ENCODE results near the gene MED26.

DNA sequence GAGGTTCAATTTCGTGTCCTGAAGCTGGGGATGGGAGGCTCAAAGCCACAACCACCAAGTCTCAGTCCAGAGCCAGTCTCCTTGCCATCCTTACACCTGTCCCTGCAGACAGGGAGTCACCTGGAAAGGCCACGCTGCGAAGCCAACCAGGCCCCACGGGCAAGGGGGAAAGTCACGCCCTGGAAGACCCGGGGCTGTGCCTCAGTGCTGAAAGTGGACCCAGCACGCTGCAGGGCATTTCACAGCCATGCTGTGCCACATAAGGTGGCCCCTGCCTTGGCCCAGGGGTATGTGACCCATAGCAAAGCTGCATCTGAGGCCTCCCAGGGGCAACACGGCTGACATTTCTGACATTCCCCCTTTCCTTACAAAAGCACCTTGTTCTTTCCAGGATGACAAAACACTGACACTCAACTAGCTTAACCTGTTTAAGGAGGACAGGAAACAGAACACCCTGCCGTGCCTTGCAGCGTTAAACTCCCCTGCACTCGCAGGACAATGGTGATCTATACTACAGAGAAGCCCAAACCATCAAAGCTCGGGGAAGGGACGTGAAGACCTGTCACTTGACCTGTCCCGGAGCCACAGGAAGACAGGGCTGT lies 100.6 kb downstream of the MED26 start:
- TF ChIP-seq POLR2A (IDR thresholded peaks at IDR 0.05; ENCODE audit: low read depth, low read length) (no peak; the same call in 1 of the 2 replicates), BHLHE40 (IDR thresholded peaks at IDR 0.05; ENCODE audit: borderline replicate concordance in 1 of 2, low read depth in 2 of 2, low read length in 1 of 2) (no peak), EP300 (IDR thresholded peaks at IDR 0.05; ENCODE audit: borderline replicate concordance in 1 of 2, control insufficient read depth in 1 of 2, low read depth in 2 of 2, low read length in 2 of 2) (no peak), RAD21 (IDR thresholded peaks at IDR 0.05; ENCODE audit: insufficient read depth, low read depth, low read length) (no peak), SP1 (IDR thresholded peaks at IDR 0.05; ENCODE audit: low read depth, low read length) (no peak), TCF12 (IDR thresholded peaks at IDR 0.05; ENCODE audit: low read depth, low read length) (no peak), POLR2AphosphoS5 (IDR thresholded peaks at IDR 0.05; ENCODE audit: low read length) (no peak), EZH2 (IDR thresholded peaks at IDR 0.05; ENCODE audit: borderline replicate concordance, control insufficient read depth, low read depth, low read length) (no peak), YY1 (IDR thresholded peaks at IDR 0.05; ENCODE audit: low read depth, low read length) (no peak), SIN3A (IDR thresholded peaks at IDR 0.05; ENCODE audit: low read depth, low read length) (no peak), SRF (IDR thresholded peaks at IDR 0.05; ENCODE audit: low read depth in 2 of 2, low read length in 2 of 2) (no peak)
- TF ChIP-seq, protein P1, sequence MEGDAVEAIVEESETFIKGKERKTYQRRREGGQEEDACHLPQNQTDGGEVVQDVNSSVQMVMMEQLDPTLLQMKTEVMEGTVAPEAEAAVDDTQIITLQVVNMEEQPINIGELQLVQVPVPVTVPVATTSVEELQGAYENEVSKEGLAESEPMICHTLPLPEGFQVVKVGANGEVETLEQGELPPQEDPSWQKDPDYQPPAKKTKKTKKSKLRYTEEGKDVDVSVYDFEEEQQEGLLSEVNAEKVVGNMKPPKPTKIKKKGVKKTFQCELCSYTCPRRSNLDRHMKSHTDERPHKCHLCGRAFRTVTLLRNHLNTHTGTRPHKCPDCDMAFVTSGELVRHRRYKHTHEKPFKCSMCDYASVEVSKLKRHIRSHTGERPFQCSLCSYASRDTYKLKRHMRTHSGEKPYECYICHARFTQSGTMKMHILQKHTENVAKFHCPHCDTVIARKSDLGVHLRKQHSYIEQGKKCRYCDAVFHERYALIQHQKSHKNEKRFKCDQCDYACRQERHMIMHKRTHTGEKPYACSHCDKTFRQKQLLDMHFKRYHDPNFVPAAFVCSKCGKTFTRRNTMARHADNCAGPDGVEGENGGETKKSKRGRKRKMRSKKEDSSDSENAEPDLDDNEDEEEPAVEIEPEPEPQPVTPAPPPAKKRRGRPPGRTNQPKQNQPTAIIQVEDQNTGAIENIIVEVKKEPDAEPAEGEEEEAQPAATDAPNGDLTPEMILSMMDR (IDR thresholded peaks at IDR 0.05 in 2 of 3, conservative IDR thresholded peaks at IDR 0.05 in 1 of 3; ENCODE audit: control insufficient read depth in 2 of 3, extremely low read depth in 1 of 3, insufficient read depth in 1 of 3, low read depth in 3 of 3, low read length in 3 of 3), result no peak
- TF ChIP-seq, protein P2, sequence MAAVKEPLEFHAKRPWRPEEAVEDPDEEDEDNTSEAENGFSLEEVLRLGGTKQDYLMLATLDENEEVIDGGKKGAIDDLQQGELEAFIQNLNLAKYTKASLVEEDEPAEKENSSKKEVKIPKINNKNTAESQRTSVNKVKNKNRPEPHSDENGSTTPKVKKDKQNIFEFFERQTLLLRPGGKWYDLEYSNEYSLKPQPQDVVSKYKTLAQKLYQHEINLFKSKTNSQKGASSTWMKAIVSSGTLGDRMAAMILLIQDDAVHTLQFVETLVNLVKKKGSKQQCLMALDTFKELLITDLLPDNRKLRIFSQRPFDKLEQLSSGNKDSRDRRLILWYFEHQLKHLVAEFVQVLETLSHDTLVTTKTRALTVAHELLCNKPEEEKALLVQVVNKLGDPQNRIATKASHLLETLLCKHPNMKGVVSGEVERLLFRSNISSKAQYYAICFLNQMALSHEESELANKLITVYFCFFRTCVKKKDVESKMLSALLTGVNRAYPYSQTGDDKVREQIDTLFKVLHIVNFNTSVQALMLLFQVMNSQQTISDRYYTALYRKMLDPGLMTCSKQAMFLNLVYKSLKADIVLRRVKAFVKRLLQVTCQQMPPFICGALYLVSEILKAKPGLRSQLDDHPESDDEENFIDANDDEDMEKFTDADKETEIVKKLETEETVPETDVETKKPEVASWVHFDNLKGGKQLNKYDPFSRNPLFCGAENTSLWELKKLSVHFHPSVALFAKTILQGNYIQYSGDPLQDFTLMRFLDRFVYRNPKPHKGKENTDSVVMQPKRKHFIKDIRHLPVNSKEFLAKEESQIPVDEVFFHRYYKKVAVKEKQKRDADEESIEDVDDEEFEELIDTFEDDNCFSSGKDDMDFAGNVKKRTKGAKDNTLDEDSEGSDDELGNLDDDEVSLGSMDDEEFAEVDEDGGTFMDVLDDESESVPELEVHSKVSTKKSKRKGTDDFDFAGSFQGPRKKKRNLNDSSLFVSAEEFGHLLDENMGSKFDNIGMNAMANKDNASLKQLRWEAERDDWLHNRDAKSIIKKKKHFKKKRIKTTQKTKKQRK (IDR thresholded peaks at IDR 0.05; ENCODE audit: low read depth, low read length), result no peak

All from GM12878 (cell line).